SK-N-SH (cell line): Measurements from ENCODE around the gene SIL1. TPM values are rescaled to one million over a fixed set of nuclear protein-coding genes. Genes with fewer than 3 reads are reported as not detected.
A peak's percentile ranks its signal among the peaks of the same experiment; 100 is the strongest.
"Not testable (repeated sequence)": the region's sequence is repeated elsewhere in the genome, so short reads cannot be mapped to it uniquely, and the experiment has no call there.

Experiments used
- CTCF ChIA-PET: fragments of 300-600, 350-600 bp; formaldehyde crosslinking; extraction: SDS; loops from one replicate; lab custom pipeline; 2021; lab: Yijun Ruan, JAX
- POLR2A ChIA-PET: fragments of 350-600 bp; sonication (Branson Sonifier 250); formaldehyde crosslinking; extraction: SDS; loops from one replicate; lab custom pipeline; 2020; ENCODE audit warnings: antibody characterized with exemption, inconsistent platforms; lab: Yijun Ruan, JAX
- DNase-seq: peaks from one replicate; pipeline ENCODE4 v3.0.0; 2012
- H2AFZ ChIP-seq: fragments of 200-600 bp; sonication (generic); 2 replicates; pipeline ENCODE4 v1.8.1; 2016; ENCODE audit warnings: antibody characterized with exemption, mild to moderate bottlenecking, low read depth
- H3F3A ChIP-seq: fragments of 200-600 bp; sonication (generic); replicated peaks from 2 replicates; pipeline ENCODE3; 2016; ENCODE audit warnings: antibody characterized with exemption, mild to moderate bottlenecking; ENCODE audit not compliant: insufficient read depth
- H3K27ac ChIP-seq, 2 experiments: fragments of 200-500 bp in 1 of 2; fragments of 200-600 bp in 1 of 2; sonication (Bioruptor generic) in 1 of 2; sonication (generic), shearing (Covaris generic) in 1 of 2; 2 replicates each; pipeline versions ENCODE4 v1.5.1 to v1.6.1; 2014 to 2016; ENCODE audit warnings: low read depth in 2 of 2, inconsistent platforms in 1 of 2, low read length in 1 of 2, mild to moderate bottlenecking in 1 of 2, mixed read lengths in 1 of 2
- H3K27me3 ChIP-seq: fragments of 200-600 bp; sonication (generic), shearing (Covaris generic); 2 replicates; pipeline ENCODE4 v1.6.1; 2016; ENCODE audit warnings: mixed run types; ENCODE audit not compliant: insufficient read depth
- H3K36me3 ChIP-seq, 2 experiments: fragments of 200-500 bp in 1 of 2; fragments of 200-600 bp in 1 of 2; sonication (Bioruptor generic) in 1 of 2; sonication (generic) in 1 of 2; replicated peaks in 1 of 2; 2 replicates each; pipeline versions ENCODE3 to v1.5.1; 2014 to 2016; ENCODE audit warnings: low read length in 1 of 2, mild to moderate bottlenecking in 1 of 2; ENCODE audit not compliant: insufficient read depth in 2 of 2, control insufficient read depth in 1 of 2
- H3K4me1 ChIP-seq, 2 experiments: fragments of 200-500 bp in 1 of 2; fragments of 200-600 bp in 1 of 2; sonication (Bioruptor generic) in 1 of 2; sonication (generic), shearing (Covaris generic) in 1 of 2; 2 replicates each; pipeline versions ENCODE4 v1.5.1 to v1.6.1; 2014 to 2016; ENCODE audit warnings: low read depth in 1 of 2, low read length in 1 of 2, mixed run types in 1 of 2; ENCODE audit not compliant: insufficient read depth in 2 of 2, control insufficient read depth in 1 of 2
- H3K4me2 ChIP-seq: fragments of 200-600 bp; sonication (generic), shearing (Covaris generic); 2 replicates; pipeline ENCODE4 v1.6.1; 2017; ENCODE audit warnings: mixed run types
- H3K4me3 ChIP-seq, 2 experiments: fragments of 200-500 bp in 1 of 2; fragments of 200-600 bp in 1 of 2; sonication (Bioruptor generic) in 1 of 2; sonication (generic), shearing (Covaris generic) in 1 of 2; 2 replicates each; pipeline versions ENCODE4 v1.5.1 to v1.8.1; 2014 to 2016; ENCODE audit warnings: low read depth in 2 of 2, inconsistent platforms in 1 of 2, low read length in 1 of 2, mild to moderate bottlenecking in 1 of 2, mixed read lengths in 1 of 2, moderate library complexity in 1 of 2
- H3K79me2 ChIP-seq: fragments of 200-600 bp; sonication (generic); 2 replicates; pipeline ENCODE4 v1.8.1; 2017; ENCODE audit warnings: mild to moderate bottlenecking; ENCODE audit not compliant: insufficient read depth
- H3K9ac ChIP-seq: fragments of 200-600 bp; sonication (generic); 2 replicates; pipeline ENCODE4 v1.6.1; 2017; ENCODE audit warnings: mixed run types
- H3K9me2 ChIP-seq: fragments of 200-600 bp; sonication (generic); 2 replicates; pipeline ENCODE4 v1.6.1; 2017; ENCODE audit warnings: mixed run types
- H3K9me3 ChIP-seq: fragments of 200-600 bp; sonication (generic); 2 replicates; pipeline ENCODE4 v1.6.1; 2017; ENCODE audit warnings: mixed run types, mild to moderate bottlenecking, moderate library complexity
- H4K20me1 ChIP-seq: fragments of 200-600 bp; sonication (generic); 2 replicates; pipeline ENCODE4 v1.6.1; 2017; ENCODE audit warnings: mild to moderate bottlenecking, mixed run types; ENCODE audit not compliant: insufficient read depth
- CTCF ChIP-seq: fragments of 200-600 bp; sonication (generic); IDR thresholded peaks from 2 replicates; pipeline ENCODE4 v1.6.1; 2017; ENCODE audit warnings: antibody characterized with exemption, mild to moderate bottlenecking, moderate library complexity
- ELF1 ChIP-seq: IDR thresholded peaks from 2 replicates; pipeline ENCODE4 v1.4.0; 2012
- EP300 ChIP-seq, 2 experiments: IDR thresholded peaks; 2 replicates each; pipeline versions ENCODE4 v1.4.0 to v1.6.1; 2012; ENCODE audit warnings: borderline replicate concordance in 1 of 2, low read depth in 1 of 2, low read length in 1 of 2
- FOXJ3 ChIP-seq: sonication (generic); formaldehyde crosslinking; IDR thresholded peaks from 2 replicates; pipeline ENCODE4 v1.5.1; 2020; ENCODE audit warnings: mild to moderate bottlenecking, missing genetic modification reagents
- GABPA ChIP-seq: IDR thresholded peaks from 2 replicates; pipeline ENCODE4 v1.4.0; 2012; ENCODE audit warnings: low read depth, mild to moderate bottlenecking
- POLR2AphosphoS5 ChIP-seq: IDR thresholded peaks from 2 replicates; pipeline ENCODE4 v1.6.1; 2012; ENCODE audit warnings: low read depth, low read length
- SIN3A ChIP-seq: IDR thresholded peaks from 2 replicates; pipeline ENCODE4 v1.6.1; 2012; ENCODE audit warnings: low read depth, mild to moderate bottlenecking, low read length, moderate library complexity, borderline replicate concordance
- TAF1 ChIP-seq: IDR thresholded peaks from 2 replicates; pipeline ENCODE4 v1.6.1; 2012; ENCODE audit warnings: low read depth, mild to moderate bottlenecking, low read length, moderate library complexity, borderline replicate concordance
- TCF12 ChIP-seq: IDR thresholded peaks from 2 replicates; pipeline ENCODE4 v1.4.0; 2012
- YY1 ChIP-seq: IDR thresholded peaks from 2 replicates; pipeline ENCODE4 v1.4.0; 2012; ENCODE audit warnings: low read depth, mild to moderate bottlenecking
- WGBS: methylation state at CpG from one replicate; pipeline ENCODE4 v1.1.6; 2017; ENCODE audit warnings: low lambda C conversion rate; 5-methylcytosine and 5-hydroxymethylcytosine counted together
- polyA plus RNA-seq, 3 experiments: library from polyadenylated mRNA; depleted of rRNA; stranded (reverse); fragments of >200 nt; gene quantifications; 2 replicates each; pipeline ENCODE4 v1.2.3, GENCODE V29; 2012

The SIL1 gene
- polyA plus RNA-seq, 1 of the 3 experiments (the other 2 are of a cell fraction), result 25.9 TPM

- 95% methylated on average over 2 of the region's 2 CpGs for WGBS
- ChIA-PET POLR2A (no interaction called here), CTCF (no interaction called here)
- H3K4me1 ChIP-seq, result peaks cover 0 to 10% of the 10 kb centered on the region in 2 experiments; a peak in 2 of 4 replicates
- H3K36me3 ChIP-seq, result no peaks in the 10 kb centered on the region
- H3K4me3 ChIP-seq, result no peak overlapping the region
- H3K4me2 ChIP-seq, result no peak overlapping the region
- no peak for DNase-seq
- H3K9me2 ChIP-seq, result no peaks in the 10 kb centered on the region
- no peak overlapping the region for H2AFZ ChIP-seq
- no peaks in the 10 kb centered on the region for H3K79me2 ChIP-seq
- no peaks in the 10 kb centered on the region for H4K20me1 ChIP-seq
- no peaks in the 10 kb centered on the region for H3K27me3 ChIP-seq
- TF ChIP-seq GABPA (no peak), TCF12 (no peak), EP300 (IDR thresholded peaks at IDR 0.05; ENCODE audit: borderline replicate concordance in 1 of 2, low read depth in 1 of 2, low read length in 1 of 2) (no peak)
- TF ChIP-seq, all 33 proteins: peak for 0
- Histone ChIP-seq H3K27ac (peak overlapping the region in 1 of 2 experiments; percentile 87; a peak in 2 of 4 replicates), H3F3A (no peaks in the 10 kb centered on the region), H3K9me3 (no peaks in the 10 kb centered on the region), H3K9ac (no peak overlapping the region)
Observed at GRCh38 chr5:139167533-139167932, 30.6 kb downstream of the SIL1 start.

DNA sequence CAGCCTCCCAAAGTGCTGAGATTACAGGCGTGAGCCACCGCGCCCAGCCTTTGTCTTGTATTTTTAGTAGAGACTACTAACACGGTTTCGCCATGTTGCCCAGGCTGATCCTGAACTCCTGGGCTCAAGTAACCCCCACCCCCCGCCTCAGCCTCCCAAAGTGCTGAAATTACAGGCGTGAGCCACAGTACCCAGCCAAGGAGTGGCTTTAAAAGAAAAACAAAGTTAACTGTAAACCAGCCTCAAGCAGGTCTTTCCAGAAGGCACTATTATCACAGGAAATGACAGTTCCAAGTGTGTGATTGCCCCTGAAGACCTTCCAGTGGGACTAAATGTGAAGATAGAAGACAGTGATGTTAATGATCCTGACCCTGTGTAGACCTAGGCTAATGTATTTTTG is 31.1 kb downstream of the SIL1 start:
- H3K36me3 ChIP-seq, result no peaks in the 10 kb centered on the region
- H4K20me1 ChIP-seq, result no peaks in the 10 kb centered on the region
- H3K9me2 ChIP-seq, result no peaks in the 10 kb centered on the region
- no peaks in the 10 kb centered on the region for H3K27me3 ChIP-seq
- H3K4me1 ChIP-seq, result peaks cover 0 to 10% of the 10 kb centered on the region in 2 experiments; a peak in 2 of 4 replicates
- H3K27ac ChIP-seq, result peak overlapping the region in 1 of 2 experiments; percentile 23; a peak in 2 of 4 replicates
- 97% methylated on average over 7 of the region's 7 CpGs for WGBS
- POLR2A ChIA-PET, result no interaction called here
- DNase-seq, result no peak
- H3K9me3 ChIP-seq, result no peaks in the 10 kb centered on the region
- CTCF ChIA-PET, result no interaction called here
- H2AFZ ChIP-seq, result no peak overlapping the region
- H3K79me2 ChIP-seq, result no peaks in the 10 kb centered on the region
- H3F3A ChIP-seq, result no peaks in the 10 kb centered on the region
- no peak overlapping the region for H3K9ac ChIP-seq
- H3K4me3 ChIP-seq, result no peak overlapping the region
- no peak for TF ChIP-seq TAF1
- H3K4me2 ChIP-seq, result no peak overlapping the region

DNA sequence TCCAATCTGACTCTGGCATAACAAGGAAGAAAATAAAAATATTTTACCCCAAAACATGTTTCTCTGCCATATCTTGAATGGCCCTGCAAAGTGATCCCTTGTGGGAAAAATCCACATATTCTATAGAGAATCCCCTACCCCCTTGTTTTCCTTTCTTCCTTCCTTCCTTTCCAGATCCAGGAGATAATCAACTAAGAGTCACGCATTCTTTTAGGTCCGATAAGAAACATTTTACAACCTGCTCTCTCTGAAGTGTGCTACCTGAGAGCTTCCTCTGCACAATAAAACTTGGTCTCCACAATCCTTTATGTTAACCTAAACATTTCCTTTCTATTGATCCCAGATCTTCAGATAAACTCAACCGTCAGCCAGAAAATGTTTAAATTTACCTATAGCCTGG is 33.3 kb downstream of the SIL1 start:
- H3K9ac ChIP-seq, POLR2A ChIA-PET, H2AFZ ChIP-seq, H3F3A ChIP-seq, H3K27ac ChIP-seq, H3K9me3 ChIP-seq, H3K27me3 ChIP-seq, H3K4me3 ChIP-seq, H3K9me2 ChIP-seq, H3K79me2 ChIP-seq, H4K20me1 ChIP-seq, H3K36me3 ChIP-seq, DNase-seq, H3K4me2 ChIP-seq: not testable (repeated sequence)
- CTCF ChIA-PET, result interaction anchor here (0.6 kb wide), 1 partner anchor 554 kb away, joined by 4 read pairs; no protein-coding TSS in a partner anchor
- H3K4me1 ChIP-seq, result peaks cover 0 to 13% of the 10 kb centered on the region in 2 experiments; a peak in 2 of 4 replicates
- 97% methylated on average over 3 of the region's 3 CpGs for WGBS

DNA sequence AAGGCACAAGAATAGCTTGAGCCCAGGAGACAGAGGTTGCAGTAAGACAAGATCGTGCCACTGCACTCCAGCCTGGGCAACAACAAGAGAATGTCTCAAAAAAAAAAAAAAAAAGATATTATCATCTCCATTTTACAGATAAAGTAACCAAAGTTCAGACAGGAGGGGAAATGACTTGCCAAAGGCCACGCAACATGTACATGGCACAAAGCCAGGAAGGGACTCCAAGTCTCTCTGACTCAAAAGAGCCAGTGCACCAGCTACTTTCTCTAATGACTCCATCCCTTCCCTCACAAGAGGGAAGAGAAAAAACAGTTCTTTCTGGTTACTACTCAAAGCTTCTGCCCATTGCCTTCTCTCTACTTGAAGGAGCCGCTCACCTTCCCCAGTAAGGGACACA is 34.1 kb downstream of the SIL1 start:
- POLR2A ChIA-PET, result interaction anchor here (0.9 kb wide), 1 partner anchor 9 kb away, joined by 4 read pairs; no protein-coding TSS in a partner anchor
- CTCF ChIA-PET, result interaction anchor here (0.6 to 1.1 kb wide), 2 partner anchors 13 to 29 kb away, joined by 3 read pairs; no protein-coding TSS in a partner anchor
- Histone ChIP-seq H3K27ac (no peak overlapping the region), H3K4me1 (peaks cover 0 to 13% of the 10 kb centered on the region in 2 experiments; a peak in 2 of 4 replicates), H3K79me2 (no peaks in the 10 kb centered on the region), H4K20me1 (no peaks in the 10 kb centered on the region), H3F3A (no peaks in the 10 kb centered on the region), H3K9me3 (no peaks in the 10 kb centered on the region), H3K4me3 (no peak overlapping the region), H3K9ac (no peak overlapping the region), H3K9me2 (no peaks in the 10 kb centered on the region), H3K4me2 (no peak overlapping the region), H2AFZ (no peak overlapping the region), H3K27me3 (no peaks in the 10 kb centered on the region), H3K36me3 (no peaks in the 10 kb centered on the region)
- no peak for DNase-seq
- WGBS, result 94% methylated on average over 3 of the region's 3 CpGs
- TF ChIP-seq YY1, result no peak
- no peak for TF ChIP-seq SIN3A
- TF ChIP-seq CTCF, result no peak
- TF ChIP-seq FOXJ3 (CRISPR knock-in tag), result no peak
- no peak for TF ChIP-seq POLR2AphosphoS5
- no peak for TF ChIP-seq TAF1
- TF ChIP-seq ELF1, result no peak
